Forelimb muscle (tissue), 1 donor: ENCODE data around the gene CTXN1. TPM values are rescaled to one million over a fixed set of nuclear protein-coding genes. Genes with fewer than 3 reads are reported as not detected.
"Not testable (repeated sequence)": the region's sequence is repeated elsewhere in the genome, so short reads cannot be mapped to it uniquely, and the experiment has no call there.

Source experiments
- DNase-seq: peaks from one replicate; pipeline ENCODE4 v3.0.0-alpha.2; 2013; ENCODE audit warnings: low read depth
- polyA plus RNA-seq: library from polyadenylated mRNA; unstranded; fragments of 120-200 nt; gene quantifications from one replicate; pipeline ENCODE4 v1.2.1, GENCODE V29; 2013; ENCODE audit not compliant: insufficient read length

CTXN1 gene
- polyA plus RNA-seq, 1 donor: 2.0 TPM

DNA sequence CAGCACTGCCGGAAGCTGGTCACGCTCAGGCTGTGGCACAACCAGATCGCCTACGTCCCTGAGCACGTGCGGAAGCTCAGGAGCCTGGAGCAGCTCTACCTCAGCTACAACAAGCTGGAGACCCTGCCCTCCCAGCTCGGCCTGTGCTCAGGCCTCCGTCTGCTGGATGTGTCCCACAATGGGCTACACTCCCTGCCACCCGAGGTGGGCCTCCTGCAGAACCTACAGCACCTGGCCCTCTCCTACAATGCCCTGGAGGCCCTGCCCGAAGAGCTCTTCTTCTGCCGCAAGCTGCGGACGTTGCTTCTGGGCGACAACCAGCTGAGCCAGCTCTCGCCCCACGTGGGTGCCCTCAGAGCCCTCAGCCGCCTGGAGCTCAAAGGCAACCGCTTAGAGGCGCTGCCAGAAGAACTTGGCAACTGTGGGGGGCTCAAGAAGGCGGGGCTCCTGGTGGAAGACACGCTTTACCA lies 25.5 kb downstream of the CTXN1 start:
- no peak for DNase-seq

- no peak for DNase-seq
Observed at GRCh38 chr19:7899751-7900378, 26.1 kb downstream of the CTXN1 start.

- no peak for DNase-seq
Observed at GRCh38 chr19:7898967-7899366, 27.0 kb downstream of the CTXN1 start.

DNA sequence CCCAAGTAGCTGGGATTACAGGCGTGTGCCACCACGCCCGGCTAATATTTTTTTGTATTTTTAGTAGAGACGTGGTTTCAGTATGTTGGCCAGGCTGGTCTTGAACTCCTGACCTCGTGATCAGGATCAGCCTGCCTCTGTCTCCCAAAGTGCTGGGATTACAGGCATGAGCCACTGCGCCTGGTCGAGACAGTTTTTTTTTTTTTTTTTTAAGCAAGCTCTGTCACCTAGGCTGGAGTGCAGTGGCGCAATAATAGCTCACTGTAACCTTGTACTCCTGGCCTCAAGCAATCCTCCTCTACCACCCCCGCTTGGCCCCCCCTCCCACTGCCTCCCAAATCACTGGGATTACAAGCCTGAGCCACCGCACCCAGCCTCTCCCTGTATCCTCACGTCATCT lies 28.6 kb downstream of the CTXN1 start:
- DNase-seq: no peak

- no peak for DNase-seq
Observed at GRCh38 chr19:7895565-7895964, 30.4 kb downstream of the CTXN1 start.

DNA sequence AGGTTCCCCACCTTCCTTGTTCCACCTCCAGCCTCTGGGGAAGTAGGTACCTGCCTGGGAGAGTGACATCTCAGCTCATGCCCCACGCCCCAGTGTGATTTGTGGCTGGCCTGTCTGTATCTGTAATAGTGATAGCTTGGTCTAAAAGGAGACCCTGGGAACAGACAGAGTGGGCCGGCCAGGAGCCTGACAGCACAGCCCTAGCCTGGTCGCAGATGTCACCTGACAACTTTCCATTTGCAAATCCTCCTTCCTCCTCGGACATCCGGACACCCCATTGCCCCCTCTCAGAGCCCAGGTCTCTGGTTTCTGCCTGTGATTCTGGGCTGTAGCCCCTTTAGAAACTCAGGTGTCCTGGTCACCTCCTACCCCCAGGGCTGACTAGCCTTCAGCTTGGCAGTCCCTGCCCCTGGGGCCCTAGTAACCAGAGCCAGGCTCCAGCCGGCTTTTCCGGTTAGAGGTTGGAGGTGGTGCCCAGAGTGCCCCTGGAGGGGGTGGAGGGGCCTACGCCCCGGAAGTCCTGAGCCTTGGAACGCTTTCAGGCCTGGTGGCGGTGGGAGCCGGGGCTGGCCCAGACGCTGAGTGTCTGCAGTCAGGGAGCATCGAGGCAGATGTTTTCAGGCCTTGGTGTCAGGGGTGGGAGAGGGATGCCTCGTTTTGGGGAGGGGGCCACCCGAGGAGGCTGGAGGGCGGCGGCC lies 31.2 kb downstream of the CTXN1 start:
- DNase-seq: no peak

- not testable (repeated sequence) for DNase-seq
Observed at GRCh38 chr19:7893362-7894101, 32.4 kb downstream of the CTXN1 start.

- no peak for DNase-seq
Observed at GRCh38 chr19:7888826-7889217, 37.1 kb downstream of the CTXN1 start.

DNA sequence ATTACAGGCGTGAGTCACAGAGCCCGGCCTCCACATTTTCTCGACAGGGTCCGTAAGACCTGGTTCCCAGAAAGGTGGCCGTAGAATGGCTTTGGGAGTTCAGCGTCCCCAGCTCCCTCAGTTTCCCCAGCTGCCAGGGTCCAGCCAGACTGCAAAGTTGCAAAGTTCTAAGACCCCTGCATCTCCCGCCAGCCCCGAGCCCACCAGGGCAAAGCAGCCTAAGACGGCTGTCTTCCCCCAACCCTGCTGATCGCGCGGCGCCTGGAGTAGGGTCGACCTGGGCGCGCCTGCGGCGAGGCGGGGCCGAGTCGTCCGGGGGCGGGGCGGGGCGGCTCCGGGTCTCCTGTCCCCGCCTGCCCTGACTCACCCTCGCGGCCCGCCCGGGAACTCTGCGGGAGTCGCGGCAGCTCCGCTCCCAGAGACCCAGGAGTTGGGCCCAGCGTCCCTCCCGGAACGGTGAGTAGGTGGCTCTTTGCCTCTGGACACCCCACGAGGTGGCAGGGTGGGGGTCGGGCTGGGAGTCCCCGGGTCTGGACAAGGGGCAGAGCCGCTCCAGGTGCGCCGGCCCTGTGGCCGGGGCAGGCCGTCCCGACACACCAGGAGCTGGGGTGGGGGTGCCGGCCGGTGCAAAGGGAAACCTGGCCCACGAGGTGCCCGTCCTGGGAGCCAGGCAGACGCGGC lies 37.6 kb downstream of the CTXN1 start, which contains the start of gene LRRC8E:
LRRC8E (plus strand) TSS at position 366 of the 681 bp plus-strand sequence. CDS start 7,094 bp downstream, outside the sequence.
- DNase-seq: no peak

DNA sequence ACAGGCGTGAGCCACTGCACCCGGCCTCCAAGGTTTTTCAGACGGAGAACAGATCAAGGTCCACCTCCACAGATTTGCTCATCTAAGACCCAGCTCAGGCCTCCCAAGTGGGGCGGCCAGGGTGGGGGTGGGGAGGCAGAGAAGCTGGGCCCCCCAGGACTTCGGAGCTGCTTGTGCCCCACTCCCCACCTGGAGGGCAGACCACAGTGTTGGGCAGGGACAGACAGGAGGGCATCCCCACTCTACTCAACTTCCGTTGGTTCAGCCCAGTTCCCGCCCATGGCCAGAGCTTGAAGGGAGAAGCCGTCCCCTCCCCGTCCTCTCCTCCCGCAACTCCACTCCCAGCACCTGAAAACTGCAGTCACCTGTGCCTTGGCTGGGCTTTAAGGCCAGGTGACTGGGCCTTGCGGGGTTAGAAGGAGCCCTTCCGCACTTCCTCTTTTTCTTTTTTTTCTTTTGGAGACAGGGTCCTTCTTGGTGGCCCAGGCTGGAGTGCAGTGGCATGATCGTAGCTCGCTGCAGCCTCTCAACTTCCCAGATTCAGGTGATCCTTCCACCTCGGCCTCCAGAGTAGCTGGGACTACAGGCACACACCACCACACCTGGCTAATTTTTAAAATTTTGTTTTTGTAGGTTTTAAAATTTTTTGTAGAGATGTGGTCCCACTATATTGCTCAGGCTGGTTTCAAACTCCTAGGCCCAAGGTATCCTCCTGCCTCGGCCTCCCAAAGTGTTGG lies 38.4 kb downstream of the CTXN1 start:
- no peak for DNase-seq

GRCh38 chr19:7885818-7886217 lies 40.1 kb downstream of the CTXN1 start:
- no peak for DNase-seq

DNA sequence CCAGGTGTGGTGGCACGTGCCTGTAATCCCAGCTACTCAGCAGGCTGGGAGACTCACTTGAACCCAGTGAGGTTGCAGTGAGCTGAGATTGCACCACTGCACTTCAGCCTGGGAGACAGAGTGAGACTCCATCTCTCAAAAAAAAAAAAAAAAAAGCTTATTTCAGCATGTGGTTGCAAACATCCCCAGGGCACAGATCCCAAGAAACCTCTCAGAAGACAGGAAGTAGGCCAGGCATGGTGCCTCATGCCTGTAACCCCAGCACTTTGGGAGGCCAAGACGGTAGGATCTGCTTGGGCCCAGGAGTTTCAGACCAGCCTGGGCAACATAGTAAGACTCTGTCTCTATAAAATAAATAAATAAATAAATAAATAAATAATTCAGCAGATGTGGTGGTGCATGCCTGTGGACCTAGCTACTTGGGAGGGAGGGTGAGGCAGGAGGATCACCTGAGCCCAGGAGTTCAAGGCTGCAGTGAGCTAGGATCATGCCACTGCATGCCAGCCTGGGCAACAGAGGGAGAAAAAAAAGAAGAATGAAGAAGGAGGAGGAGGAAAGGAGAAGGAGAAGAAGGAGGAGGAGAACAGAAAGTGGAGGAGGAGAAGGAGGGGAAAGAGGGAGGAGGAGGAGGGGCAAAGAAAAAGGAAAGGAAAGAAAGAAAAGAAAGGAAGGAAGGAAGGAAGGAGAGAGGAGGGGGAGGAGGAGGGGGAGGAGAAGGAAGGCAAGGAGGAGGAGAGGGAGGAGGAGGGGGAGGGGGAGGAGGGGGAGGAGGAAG lies 42.0 kb downstream of the CTXN1 start:
- DNase-seq: no peak

- DNase-seq: no peak
Observed at GRCh38 chr19:7883105-7883504, 42.8 kb downstream of the CTXN1 start.

- no peak for DNase-seq
Observed at GRCh38 chr19:7881910-7882309, 44.0 kb downstream of the CTXN1 start.

DNA sequence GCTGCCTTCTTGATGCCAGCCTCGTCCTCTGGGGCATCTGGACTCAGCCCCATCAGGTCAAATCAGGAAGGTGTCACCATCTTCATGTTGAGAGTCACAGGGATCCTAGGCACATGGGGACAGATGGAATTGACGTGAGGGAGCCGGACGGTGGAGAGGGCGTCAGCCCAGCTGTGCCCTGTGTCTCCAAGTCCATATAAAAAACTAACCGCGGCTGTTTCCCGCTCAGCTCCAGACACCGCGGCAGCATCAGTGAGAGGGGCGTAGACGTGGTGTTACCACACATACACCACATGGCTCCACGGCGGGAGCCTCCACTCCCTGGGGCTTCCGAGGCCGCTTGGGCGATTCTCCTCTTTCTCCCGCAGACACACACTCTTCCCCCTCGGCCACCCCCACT lies 46.1 kb downstream of the CTXN1 start:
- DNase-seq: no peak

DNA sequence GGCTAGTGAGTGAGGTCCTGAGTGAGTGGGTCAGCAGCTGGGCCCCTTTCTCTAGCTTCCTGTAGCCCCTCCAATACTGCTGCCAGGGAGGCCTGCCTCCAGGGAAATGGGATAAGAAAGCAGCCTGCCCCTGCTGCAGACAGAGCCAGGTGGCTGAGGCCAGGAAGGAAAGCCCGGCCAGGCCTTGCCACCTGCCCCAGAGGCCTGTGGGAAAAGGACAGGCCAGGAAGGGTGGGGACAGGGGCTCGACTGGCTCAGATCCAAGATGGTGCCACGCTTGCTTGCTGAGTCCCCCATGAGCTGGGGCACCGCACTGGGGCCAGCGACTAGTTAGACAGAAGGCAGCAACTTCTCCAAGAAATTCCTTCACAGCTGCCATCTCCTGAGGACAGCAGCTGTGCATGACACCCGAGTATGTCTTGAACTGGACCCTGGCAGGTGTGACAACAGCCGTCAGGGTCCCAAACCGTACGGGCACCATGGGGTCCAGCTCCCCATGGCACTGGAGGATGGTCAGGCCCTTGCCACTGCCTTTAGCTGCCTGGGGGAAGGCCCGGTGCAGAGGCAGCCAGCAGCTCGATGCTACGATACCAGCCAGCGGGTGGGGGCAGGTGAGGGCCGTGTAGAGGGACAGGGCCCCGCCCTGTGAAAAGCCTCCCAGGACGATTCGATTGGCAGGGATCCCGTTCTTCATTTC lies 46.7 kb downstream of the CTXN1 start:
- no peak for DNase-seq

- no peak for DNase-seq
Observed at GRCh38 chr19:7877249-7877836, 48.6 kb downstream of the CTXN1 start.

GRCh38 chr19:7874897-7875273 lies 51.0 kb downstream of the CTXN1 start:
- DNase-seq: no peak
